Ascending aorta (tissue), 2 donors: Measurements from ENCODE around the gene N4BP2L2. TPM values are rescaled to one million over a fixed set of nuclear protein-coding genes. Genes with fewer than 3 reads are reported as not detected.
A peak's percentile ranks its signal among the peaks of the same experiment; 100 is the strongest.
"Not testable (repeated sequence)": the region's sequence is repeated elsewhere in the genome, so short reads cannot be mapped to it uniquely, and the experiment has no call there.

Source experiments
- DNase-seq, 2 donors: peaks; one replicate each; pipeline ENCODE4 v3.0.0-alpha.2; 2019; ENCODE audit warnings: low spot score in 2 of 2
- H3K27ac ChIP-seq, 2 donors: fragments of 200-600 bp; sonication (generic); one replicate each; pipeline ENCODE4 v1.5.1; 2016 to 2017; ENCODE audit warnings: mild to moderate bottlenecking in 1 of 2
- H3K27me3 ChIP-seq: fragments of 200-600 bp; sonication (generic); one replicate; pipeline ENCODE4 v1.5.1; 2017
- H3K36me3 ChIP-seq, 2 donors: fragments of 200-600 bp; sonication (generic); one replicate each; pipeline ENCODE4 v1.5.1; 2016
- H3K4me1 ChIP-seq, 2 donors: fragments of 200-600 bp; sonication (generic); one replicate each; pipeline ENCODE4 v1.5.1; 2016 to 2017; ENCODE audit warnings: mild to moderate bottlenecking in 1 of 2
- H3K4me3 ChIP-seq, 2 donors: fragments of 200-600 bp; sonication (generic); one replicate each; pipeline ENCODE4 v1.5.1; 2016 to 2017; ENCODE audit warnings: mild to moderate bottlenecking in 1 of 2
- H3K9me3 ChIP-seq, 2 donors: fragments of 200-600 bp; sonication (generic); one replicate each; pipeline ENCODE4 v1.5.1; 2016
- CTCF ChIP-seq, 3 experiments: fragments of 200-600 bp in 2 of 3; fragments of 450-650 bp in 1 of 3; sonication (generic) in 2 of 3; IDR thresholded peaks; one replicate each; pipeline ENCODE4 v1.5.1; 2016 to 2019; ENCODE audit warnings: antibody characterized with exemption in 3 of 3, mild to moderate bottlenecking in 1 of 3, moderate library complexity in 1 of 3
- intact Hi-C: fragments of 100-400 bp; cut with DNase I; formaldehyde crosslinking; loops from one replicate; pipeline ENCODE4 v1.15.1; 2023
- total RNA-seq: library from RNA; depleted of rRNA; stranded (reverse); fragments of >200 nt; gene quantifications from one replicate; pipeline ENCODE4 v1.1.0, GENCODE V29; 2016

Gene N4BP2L2
- total RNA-seq, 1 donor from 2014 or later: 137 TPM

GRCh38 chr13:32585550-32586079, 47.0 kb upstream of the N4BP2L2 start:
- TF ChIP-seq CTCF (IDR thresholded peaks at IDR 0.05): no peak
- intact Hi-C loops: loop anchor here (1.0 to 10.0 kb wide), 7 partner anchors 47 to 1137 kb away; partner anchors contain the start of genes N4BP2L1 and N4BP2L2
- no peak for DNase-seq
- peaks cover 0 to 13% of the 10 kb centered on the region in 2 donors for H3K4me1 ChIP-seq
- H3K9me3 ChIP-seq: no peaks in the 10 kb centered on the region
- H3K27me3 ChIP-seq: no peaks in the 10 kb centered on the region
- H3K36me3 ChIP-seq: no peaks in the 10 kb centered on the region
- H3K27ac ChIP-seq: peak overlapping the region; percentile 66 to 98
- peak overlapping the region; percentile 88 to 96 for H3K4me3 ChIP-seq

- TF ChIP-seq CTCF (IDR thresholded peaks at IDR 0.05): no peak
- Histone ChIP-seq H3K9me3 (no peaks in the 10 kb centered on the region), H3K27ac (no peak overlapping the region), H3K36me3 (no peaks in the 10 kb centered on the region), H3K27me3 (no peaks in the 10 kb centered on the region), H3K4me3 (no peak overlapping the region), H3K4me1 (peaks cover 0 to 5% of the 10 kb centered on the region in 2 donors)
- intact Hi-C loops: loop anchor here (5.0 to 10.0 kb wide), 2 partner anchors 201 to 642 kb away; no protein-coding TSS in a partner anchor
- no peak for DNase-seq
Observed at GRCh38 chr13:32582991-32583390, 44.4 kb upstream of the N4BP2L2 start.

GRCh38 chr13:32582281-32582680, 43.7 kb upstream of the N4BP2L2 start:
- Histone ChIP-seq H3K4me1 (peaks cover 0 to 5% of the 10 kb centered on the region in 2 donors), H3K9me3 (no peaks in the 10 kb centered on the region), H3K27me3 (no peaks in the 10 kb centered on the region), H3K36me3 (no peaks in the 10 kb centered on the region), H3K27ac (no peak overlapping the region), H3K4me3 (no peak overlapping the region)
- DNase-seq: no peak
- intact Hi-C loops: loop anchor here (5.0 to 10.0 kb wide), 2 partner anchors 200 to 643 kb away; no protein-coding TSS in a partner anchor
- TF ChIP-seq CTCF (IDR thresholded peaks at IDR 0.05): no peak

GRCh38 chr13:32581177-32581786, 42.7 kb upstream of the N4BP2L2 start:
- no peaks in the 10 kb centered on the region for H3K27me3 ChIP-seq
- intact Hi-C loops: loop anchor here (5.0 to 10.0 kb wide), 2 partner anchors 199 to 644 kb away; no protein-coding TSS in a partner anchor
- no peaks in the 10 kb centered on the region for H3K36me3 ChIP-seq
- peaks cover 0 to 5% of the 10 kb centered on the region in 2 donors for H3K4me1 ChIP-seq
- H3K9me3 ChIP-seq: no peaks in the 10 kb centered on the region
- H3K4me3 ChIP-seq: no peak overlapping the region
- DNase-seq: no peak
- TF ChIP-seq CTCF (IDR thresholded peaks at IDR 0.05): peak; percentile 36 to 60 (median 41)
- no peak overlapping the region for H3K27ac ChIP-seq

GRCh38 chr13:32577032-32577431, 38.4 kb upstream of the N4BP2L2 start:
- no peak overlapping the region for H3K27ac ChIP-seq
- H3K27me3 ChIP-seq: no peaks in the 10 kb centered on the region
- H3K4me1 ChIP-seq: no peaks in the 10 kb centered on the region
- no peaks in the 10 kb centered on the region for H3K36me3 ChIP-seq
- no peak overlapping the region for H3K4me3 ChIP-seq
- no peaks in the 10 kb centered on the region for H3K9me3 ChIP-seq
- DNase-seq: no peak
- intact Hi-C loops: no loop called here
- TF ChIP-seq CTCF (IDR thresholded peaks at IDR 0.05): no peak

- H3K36me3 ChIP-seq, H3K27me3 ChIP-seq, H3K27ac ChIP-seq, intact Hi-C loops, H3K9me3 ChIP-seq, H3K4me3 ChIP-seq, H3K4me1 ChIP-seq, DNase-seq: not testable (repeated sequence)
Observed at GRCh38 chr13:32575687-32576086, 37.1 kb upstream of the N4BP2L2 start.

GRCh38 chr13:32560842-32561241, 22.2 kb upstream of the N4BP2L2 start:
- H3K27me3 ChIP-seq, H3K36me3 ChIP-seq, H3K4me3 ChIP-seq, H3K4me1 ChIP-seq, intact Hi-C loops, DNase-seq, H3K27ac ChIP-seq: not testable (repeated sequence)
- peaks cover 0 to 12% of the 10 kb centered on the region in 2 donors for H3K9me3 ChIP-seq
